Activated CD4-positive, CD25-positive, alpha-beta regulatory T cell treated with anti-CD3 and anti-CD28 coated beads, Interleukin-2, amount 50 U/mL, for 72 hours (primary cell): ENCODE data around the gene SDC3.

Experiments used
- DNase-seq: peaks from one replicate; pipeline ENCODE4 v3.0.0; 2021

Gene SDC3

GRCh38 chr1:30927448-30927847 is 18.9 kb upstream of the SDC3 start:
- DNase-seq, result no peak

GRCh38 chr1:30923597-30923996 is 15.0 kb upstream of the SDC3 start:
- DNase-seq, result no peak

DNA sequence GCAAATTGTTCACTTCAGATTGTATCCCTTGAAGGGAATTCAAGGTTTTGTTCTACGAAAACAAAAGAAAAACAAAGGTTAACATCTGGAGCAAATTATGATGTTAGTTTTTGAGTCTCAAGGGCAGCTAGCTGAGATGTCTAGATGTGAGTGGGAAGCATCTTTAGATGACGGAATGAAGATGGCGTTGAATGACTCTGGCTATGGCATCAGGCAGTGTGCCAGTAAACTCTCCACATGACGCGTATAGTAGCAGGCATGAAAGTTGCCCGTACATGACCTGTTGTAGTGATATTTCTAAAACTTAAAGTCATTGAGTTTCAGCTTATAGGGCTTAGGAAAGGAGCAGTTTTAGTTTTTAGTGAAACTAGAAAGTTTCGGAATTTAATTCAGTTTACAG is 12.3 kb upstream of the SDC3 start:
- DNase-seq, result no peak

DNA sequence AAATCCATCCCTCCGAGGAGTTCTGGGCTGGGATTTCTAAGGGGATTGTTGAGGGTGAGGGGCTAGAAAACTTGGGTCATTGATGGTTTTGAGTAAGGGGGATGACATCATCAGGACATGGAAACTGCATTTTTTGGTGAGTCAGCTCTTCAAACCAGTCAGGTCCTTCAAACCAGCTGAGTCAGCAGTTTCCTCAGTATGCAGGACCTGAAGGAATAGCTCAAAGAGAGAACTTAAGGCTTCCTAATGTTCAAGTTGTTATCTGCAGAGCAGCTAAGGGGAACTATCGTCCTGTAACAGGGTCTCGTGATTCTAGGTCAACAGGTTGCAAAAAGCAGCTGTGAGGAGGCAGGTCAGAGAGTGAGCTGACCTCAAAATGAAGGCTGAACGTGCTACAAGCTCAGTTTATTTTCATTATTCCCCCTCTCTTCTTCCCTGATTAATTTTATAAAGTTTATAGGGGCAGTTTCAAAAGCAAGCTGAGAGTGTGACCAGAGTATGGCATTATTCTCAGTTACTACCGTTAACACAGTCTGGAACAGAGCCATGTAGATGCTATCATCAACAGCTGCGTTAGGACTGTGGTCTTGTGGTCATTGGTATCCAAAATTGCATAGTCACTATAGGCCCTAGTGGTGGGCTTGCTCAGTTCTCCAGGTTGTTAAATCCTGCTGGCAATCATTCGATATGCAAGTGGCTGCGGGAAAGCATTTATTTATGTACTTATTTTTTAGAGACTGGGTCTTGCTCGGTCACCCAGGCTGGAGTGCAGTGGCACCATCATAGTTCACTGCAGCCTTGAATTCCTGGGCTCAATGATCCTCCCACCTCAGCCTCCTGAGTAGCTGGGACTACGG is 10.7 kb upstream of the SDC3 start:
- no peak for DNase-seq

- no peak for DNase-seq
Measured at GRCh38 chr1:30916296-30916695, 7.7 kb upstream of the SDC3 start.

DNA sequence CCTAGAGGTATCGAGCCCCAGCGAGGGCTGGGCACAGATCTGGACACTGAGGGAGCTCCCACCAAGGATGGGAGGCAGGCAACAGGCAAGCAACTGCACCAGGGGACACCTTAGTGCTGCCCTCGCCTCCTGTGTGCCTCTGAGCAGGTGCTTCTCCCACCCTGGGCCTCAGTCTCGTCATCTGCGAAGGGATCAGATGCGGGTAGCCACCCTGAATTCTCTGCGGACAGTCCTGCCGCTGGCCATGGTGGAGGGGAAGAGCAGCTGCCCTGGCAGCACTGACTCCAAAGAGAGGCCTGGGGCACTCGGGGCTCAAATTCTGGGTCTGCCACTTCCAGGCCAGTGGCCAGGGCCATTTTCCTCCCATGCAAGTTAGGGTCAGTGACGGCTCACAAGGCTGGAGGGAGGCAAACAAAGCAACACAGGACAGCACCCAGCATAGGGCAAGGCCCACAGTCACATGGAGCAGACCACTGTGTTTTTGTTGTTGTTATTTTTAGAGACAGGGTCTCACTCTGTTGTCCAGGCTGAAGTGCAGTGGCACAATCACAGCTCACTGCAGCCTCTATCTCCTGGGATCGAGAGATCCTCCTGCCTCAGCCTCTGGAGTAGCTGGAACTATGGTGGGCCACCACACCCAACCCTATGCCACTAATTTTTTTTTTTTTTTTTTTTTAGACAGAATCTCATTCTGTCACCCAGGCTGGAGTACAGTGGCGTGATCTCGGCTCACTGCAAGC is 7.1 kb upstream of the SDC3 start:
- no peak for DNase-seq

DNA sequence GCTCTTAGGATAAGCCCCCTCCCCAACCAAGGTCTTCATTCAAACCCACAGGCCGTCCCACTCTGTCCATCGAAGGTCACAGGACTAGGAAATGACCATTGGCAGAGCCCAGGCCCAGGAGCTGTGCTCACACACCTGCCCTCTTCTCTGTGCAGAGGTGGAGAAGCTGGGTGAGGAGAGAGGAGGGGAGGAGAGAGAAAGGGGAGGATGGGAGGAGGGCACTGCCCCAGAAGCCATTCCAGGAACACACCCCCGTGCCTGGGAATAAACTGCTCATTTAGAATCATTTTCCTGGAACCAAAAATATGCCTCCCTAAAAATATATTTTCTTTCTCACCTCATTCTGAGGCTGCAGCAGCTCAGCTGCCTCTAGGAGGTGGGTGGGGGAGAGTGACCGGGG is 6.4 kb upstream of the SDC3 start:
- DNase-seq, result no peak

GRCh38 chr1:30914587-30914922 is 6.0 kb upstream of the SDC3 start:
- DNase-seq, result no peak

GRCh38 chr1:30912913-30913652 is 4.5 kb upstream of the SDC3 start:
- no peak for DNase-seq

DNA sequence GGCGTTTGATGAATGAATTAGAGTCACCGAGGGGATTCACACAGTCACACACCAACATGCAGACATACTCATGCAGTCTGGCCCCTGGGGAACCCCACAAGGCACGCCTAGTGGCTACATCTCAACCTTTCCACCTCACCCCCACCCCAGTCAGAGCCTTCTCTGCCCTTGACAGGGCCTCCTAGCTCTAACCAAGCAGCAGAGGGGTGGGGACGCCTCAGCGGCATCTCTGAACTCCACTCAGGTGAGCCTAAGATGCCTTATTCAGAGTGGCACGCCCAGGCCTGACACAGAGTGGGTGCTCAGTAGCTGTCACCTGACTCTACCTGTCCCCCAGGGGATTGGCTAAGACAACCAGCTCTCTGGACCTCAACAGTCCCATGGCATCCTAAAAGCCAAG is 3.7 kb upstream of the SDC3 start:
- no peak for DNase-seq

- peak; percentile 49 for DNase-seq
Measured at GRCh38 chr1:30911059-30911954, 2.7 kb upstream of the SDC3 start.

- DNase-seq, result no peak
Measured at GRCh38 chr1:30909365-30910068, 959 bp upstream of the SDC3 start.

DNA sequence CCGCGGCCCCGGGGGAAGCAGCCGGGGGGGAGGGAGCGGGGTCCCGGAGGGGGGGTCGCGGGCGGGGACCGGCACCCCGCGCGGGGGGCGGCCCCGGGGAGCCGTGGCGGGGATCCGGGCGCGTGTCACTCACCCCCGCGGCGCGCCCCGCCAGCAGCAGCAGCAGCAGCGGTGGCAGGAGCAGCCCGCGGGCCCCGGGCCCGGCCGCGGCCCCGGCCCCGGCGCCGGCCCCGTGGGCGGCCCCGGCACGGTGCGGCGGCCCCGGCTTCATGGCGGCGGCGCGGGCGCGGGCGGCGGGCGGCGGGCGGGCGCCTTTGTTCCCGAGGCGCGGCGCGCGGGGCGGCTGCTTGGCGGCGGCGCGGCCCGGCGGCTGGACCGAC is 252 bp downstream of the SDC3 start:
- DNase-seq, result no peak

GRCh38 chr1:30907481-30908315 is 860 bp downstream of the SDC3 start:
- DNase-seq, result no peak

- DNase-seq, result no peak
Measured at GRCh38 chr1:30906631-30907441, 1.7 kb downstream of the SDC3 start.

DNA sequence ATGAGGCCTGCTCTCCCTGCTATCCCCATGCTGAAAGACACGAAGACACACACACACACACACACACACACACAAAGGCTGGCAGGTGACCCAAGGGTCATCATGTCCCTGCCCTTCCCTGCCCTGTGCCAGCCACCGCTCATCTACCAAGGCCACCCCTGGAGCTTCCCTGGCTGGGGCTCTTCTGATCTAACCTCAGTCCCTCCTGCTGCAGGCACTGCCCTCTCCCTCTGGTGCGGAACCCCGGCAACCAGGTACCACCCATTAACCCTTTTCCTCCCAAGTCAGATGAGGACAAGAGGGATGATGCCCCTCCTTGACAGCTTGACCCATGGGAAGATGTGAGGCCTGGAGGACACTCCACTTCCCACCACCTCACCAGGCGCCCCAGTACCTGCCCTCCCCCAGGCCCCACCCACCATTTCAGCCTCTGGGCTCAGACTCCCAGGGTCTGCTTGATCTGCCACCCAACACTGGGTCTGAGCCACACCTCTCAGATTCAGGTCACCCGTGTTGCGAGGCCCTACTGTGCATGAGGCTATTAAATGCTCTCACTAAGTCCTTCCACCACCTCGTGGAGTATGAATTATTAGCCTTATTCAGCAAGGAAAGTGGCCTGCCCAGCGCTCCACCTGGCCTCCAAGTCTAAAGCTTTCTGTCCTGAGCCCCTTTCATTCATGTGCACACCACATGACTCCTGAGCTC is 2.5 kb downstream of the SDC3 start:
- DNase-seq, result no peak

- no peak for DNase-seq
Measured at GRCh38 chr1:30905403-30905802, 3.2 kb downstream of the SDC3 start.

- no peak for DNase-seq
Measured at GRCh38 chr1:30904962-30905335, 3.6 kb downstream of the SDC3 start.

DNA sequence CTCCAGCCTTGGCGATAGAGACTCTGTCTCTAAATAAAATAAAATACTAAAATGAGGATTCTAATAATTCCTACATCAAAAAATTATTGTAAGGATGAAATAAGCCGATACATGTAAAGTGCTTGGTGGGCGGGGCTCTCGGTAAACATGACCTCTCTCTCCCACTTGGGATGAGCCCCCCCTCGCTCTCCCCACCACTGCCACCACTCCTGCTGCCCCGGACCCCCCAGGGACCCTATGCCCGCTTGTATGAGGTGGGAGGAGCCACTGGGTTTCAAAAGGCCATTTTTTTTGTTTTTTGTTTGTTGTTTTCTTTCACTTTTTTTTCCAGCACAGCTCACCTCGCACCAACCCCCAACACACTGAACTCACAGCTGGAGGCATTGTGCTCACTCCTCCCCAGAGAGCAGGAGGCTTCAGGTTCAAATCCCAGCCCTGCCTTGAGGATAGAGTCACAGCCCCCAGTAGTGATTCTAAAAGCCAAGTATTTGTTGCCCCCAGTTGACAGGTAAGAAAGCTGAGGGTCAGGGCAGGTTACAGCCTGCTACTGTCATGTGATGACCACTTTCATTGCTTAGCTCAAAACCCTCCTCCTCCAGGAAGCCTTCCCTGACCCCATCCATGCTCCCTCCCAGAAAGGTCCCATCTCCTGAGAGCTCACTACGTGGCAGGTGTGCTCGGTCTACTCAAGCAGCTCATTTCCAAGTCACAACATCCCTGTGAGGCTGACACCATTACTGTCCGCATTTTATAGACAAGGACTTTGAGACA is 4.2 kb downstream of the SDC3 start:
- DNase-seq, result no peak
